Activated naive CD8-positive, alpha-beta T cell treated with anti-CD3 and anti-CD28 coated beads, Interleukin-2, amount 10 ng/mL, durations not matched to agents 7 days and 5 days (primary cell): ENCODE data around the gene HAP1. TPM values are rescaled to one million over a fixed set of nuclear protein-coding genes. Genes with fewer than 3 reads are reported as not detected.
A peak's percentile ranks its signal among the peaks of the same experiment; 100 is the strongest.
"Not testable (repeated sequence)": the region's sequence is repeated elsewhere in the genome, so short reads cannot be mapped to it uniquely, and the experiment has no call there.

Source experiments
- ATAC-seq: fragments of 150-1000 bp; cut with Tn5 transposase; one replicate; pipeline ENCODE4 v1.10.0; 2021; ENCODE audit warnings: low read depth, moderate library complexity
- POLR2A ChIA-PET: fragments of 350-600 bp; sonication (Branson Sonifier 250); formaldehyde crosslinking; loops from one replicate; lab custom pipeline; 2021; ENCODE audit warnings: antibody characterized with exemption; lab: Charles Lee
- DNase-seq: peaks from one replicate; pipeline ENCODE4 v3.0.0; 2021
- H3K27ac Mint-ChIP-seq: one replicate; pipeline ENCODE4 v1.8.0; 2022; ENCODE audit warnings: mild to moderate bottlenecking, mixed read lengths
- H3K27me3 Mint-ChIP-seq: one replicate; pipeline ENCODE4 v1.8.0; 2022; ENCODE audit warnings: mild to moderate bottlenecking, moderate library complexity, mixed read lengths
- H3K36me3 Mint-ChIP-seq: one replicate; pipeline ENCODE4 v1.8.0; 2021; ENCODE audit warnings: mild to moderate bottlenecking, mixed read lengths
- H3K4me1 Mint-ChIP-seq: one replicate; pipeline ENCODE4 v1.8.0; 2021; ENCODE audit warnings: mixed read lengths
- H3K4me3 Mint-ChIP-seq: one replicate; pipeline ENCODE4 v1.8.0; 2022; ENCODE audit warnings: mild to moderate bottlenecking, moderate library complexity, mixed read lengths
- H3K9me3 Mint-ChIP-seq: one replicate; pipeline ENCODE4 v1.8.0; 2021; ENCODE audit warnings: mixed read lengths
- total RNA-seq, 2 experiments: library from RNA; stranded (reverse); gene quantifications; one replicate each; pipeline ENCODE4 v1.2.3, GENCODE V29; 2021

Gene HAP1
- total RNA-seq, 2 experiments from 2014 or later, result 0.14 TPM; not detected in 1

DNA sequence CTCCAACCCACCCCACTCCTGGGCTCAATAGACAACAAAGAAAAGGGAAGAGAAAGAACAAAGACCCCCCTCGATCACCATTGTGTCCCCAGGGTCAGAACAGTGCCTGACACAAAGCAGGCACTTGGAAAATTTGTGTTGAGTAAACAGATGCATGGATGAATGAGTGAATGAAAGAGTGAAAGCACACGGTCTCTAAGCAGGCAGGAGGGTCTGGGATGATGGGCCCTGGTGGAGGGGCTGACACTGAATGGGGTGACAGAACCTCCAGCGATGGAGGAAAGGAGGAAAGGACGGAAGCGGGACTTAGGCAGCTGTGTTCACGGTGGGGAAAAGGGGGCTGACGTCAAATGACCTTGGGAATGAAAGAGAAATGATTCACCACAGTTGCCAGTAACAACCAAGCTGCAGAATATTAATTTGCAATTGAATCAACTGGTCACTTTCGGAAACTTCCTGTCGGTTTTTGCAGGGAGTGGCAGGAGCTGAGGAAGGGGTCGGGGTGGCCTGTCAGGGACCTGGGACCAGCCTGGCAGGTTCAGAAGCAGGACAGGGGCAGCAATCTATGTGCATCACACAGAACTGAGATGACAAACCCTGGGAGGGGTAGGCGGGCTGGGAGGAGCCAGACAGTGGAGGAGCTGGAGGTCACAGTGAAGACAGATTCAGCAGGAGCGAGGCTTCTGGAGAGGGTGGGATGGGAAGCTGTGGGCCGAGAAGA, 29.0 kb downstream of the HAP1 start:
- no peaks in the 10 kb centered on the region for H3K36me3 Mint-ChIP-seq
- POLR2A ChIA-PET, result no interaction called here
- H3K27ac Mint-ChIP-seq, result no peak overlapping the region

DNA sequence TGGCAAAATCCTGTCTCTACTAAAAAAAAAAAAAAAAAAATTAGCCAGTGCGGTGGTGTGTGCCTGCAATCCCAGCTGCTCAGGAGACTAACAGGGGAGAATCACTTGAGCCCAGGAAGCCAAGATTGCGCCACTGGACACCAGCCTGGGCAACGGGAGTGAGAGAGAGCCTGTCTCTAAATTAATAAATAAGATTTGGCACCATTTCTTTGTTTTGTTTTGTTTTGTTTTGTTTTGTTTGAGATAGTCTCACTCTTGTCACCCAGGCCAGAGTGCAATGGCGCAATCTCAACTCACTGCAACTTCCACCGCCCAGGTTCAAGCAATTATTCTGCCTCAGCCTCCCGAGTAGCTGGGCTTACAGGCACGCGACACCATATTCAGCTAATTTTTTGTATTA, 31.7 kb downstream of the HAP1 start:
- DNase-seq (no peak), ATAC-seq (no peak)
- Mint-ChIP-seq H3K9me3 (no peaks in the 10 kb centered on the region), H3K4me3 (no peak overlapping the region), H3K27ac (no peak overlapping the region), H3K27me3 (peaks cover 10% of the 10 kb centered on the region), H3K4me1 (peaks cover 3% of the 10 kb centered on the region), H3K36me3 (no peaks in the 10 kb centered on the region)
- POLR2A ChIA-PET, result no interaction called here

More for the DNA sequence above, 29.0 kb downstream of the HAP1 start:
- Mint-ChIP-seq H3K4me1 (peaks cover 3% of the 10 kb centered on the region), H3K9me3 (no peaks in the 10 kb centered on the region), H3K4me3 (no peak overlapping the region), H3K27me3 (peaks cover 17% of the 10 kb centered on the region)
- DNase-seq, result no peak
- no peak for ATAC-seq

DNA sequence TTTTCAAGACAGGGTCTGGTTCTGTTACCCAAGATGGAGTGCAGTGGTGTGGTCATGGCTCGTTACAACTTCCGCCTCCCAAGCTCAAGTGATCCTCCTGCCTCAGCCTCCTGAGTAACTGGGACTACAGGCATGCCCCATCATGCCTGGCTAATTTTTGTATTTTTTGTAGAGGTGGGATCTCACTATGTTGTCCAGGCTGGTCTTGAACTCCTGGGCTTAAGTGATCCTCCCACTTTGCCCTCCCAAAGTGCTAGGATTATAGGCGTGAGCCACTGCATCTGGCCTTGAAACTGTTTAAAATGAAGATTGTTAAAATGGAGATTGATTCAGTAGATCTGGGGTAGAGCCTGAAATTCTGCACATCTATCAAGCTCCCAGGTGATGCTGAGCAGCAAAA, 33.6 kb downstream of the HAP1 start:
- H3K27me3 Mint-ChIP-seq, H3K9me3 Mint-ChIP-seq, H3K4me3 Mint-ChIP-seq, DNase-seq, ATAC-seq, H3K27ac Mint-ChIP-seq, H3K36me3 Mint-ChIP-seq, H3K4me1 Mint-ChIP-seq: not testable (repeated sequence)
- POLR2A ChIA-PET, result interaction anchor here (1.6 kb wide), 1 partner anchor 9 kb away, joined by 3 read pairs; no protein-coding TSS in a partner anchor

DNA sequence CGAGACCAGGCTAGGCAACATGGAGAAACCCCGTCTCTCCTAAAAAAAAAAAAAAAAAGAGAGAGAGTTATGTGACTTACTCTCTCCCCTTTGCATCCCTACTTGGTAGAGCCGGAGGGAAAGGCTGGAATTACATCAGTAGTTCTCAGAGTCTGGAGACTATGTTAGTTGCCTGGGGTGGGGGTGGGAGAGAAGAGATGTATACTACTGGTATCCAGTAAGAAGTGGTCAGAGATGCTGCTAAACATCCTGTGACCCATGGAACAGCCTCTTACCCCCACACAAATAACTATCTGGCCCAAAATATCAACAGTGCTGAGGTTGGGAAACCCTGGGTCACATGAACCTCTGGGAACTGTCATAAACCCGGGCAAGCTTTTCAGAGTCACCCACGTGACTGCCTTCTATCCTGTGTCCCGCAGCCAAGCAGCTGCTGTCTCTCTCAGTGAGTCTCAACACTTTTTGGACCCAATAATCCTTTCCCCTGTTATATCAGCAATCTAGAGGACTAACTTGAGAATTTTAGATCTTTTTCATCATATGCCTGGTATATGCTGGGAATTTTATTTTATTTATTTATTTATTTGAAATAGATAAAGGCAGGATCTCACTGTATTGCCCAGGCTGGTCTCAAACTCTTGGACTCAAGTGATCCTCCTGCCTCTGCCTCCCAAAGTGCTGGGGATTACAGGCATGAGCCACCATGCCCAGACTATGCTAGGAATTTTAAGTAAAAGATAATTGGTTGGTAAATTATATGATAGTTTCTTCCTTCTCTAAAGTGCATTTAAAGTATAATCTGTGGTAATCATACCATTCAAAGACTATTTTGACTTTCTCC, 37.1 kb downstream of the HAP1 start:
- H3K27me3 Mint-ChIP-seq, result peaks cover 3% of the 10 kb centered on the region
- no peak overlapping the region for H3K27ac Mint-ChIP-seq
- H3K4me3 Mint-ChIP-seq, result no peak overlapping the region
- peaks cover 12% of the 10 kb centered on the region for H3K4me1 Mint-ChIP-seq
- POLR2A ChIA-PET, result interaction anchor here (1.1 kb wide), 1 partner anchor 9 kb away, joined by 5 read pairs; the partner anchor contains the start of gene EIF1
- H3K9me3 Mint-ChIP-seq, result no peaks in the 10 kb centered on the region
- H3K36me3 Mint-ChIP-seq, result peaks cover 8% of the 10 kb centered on the region
- no peak for DNase-seq
- no peak for ATAC-seq

DNA sequence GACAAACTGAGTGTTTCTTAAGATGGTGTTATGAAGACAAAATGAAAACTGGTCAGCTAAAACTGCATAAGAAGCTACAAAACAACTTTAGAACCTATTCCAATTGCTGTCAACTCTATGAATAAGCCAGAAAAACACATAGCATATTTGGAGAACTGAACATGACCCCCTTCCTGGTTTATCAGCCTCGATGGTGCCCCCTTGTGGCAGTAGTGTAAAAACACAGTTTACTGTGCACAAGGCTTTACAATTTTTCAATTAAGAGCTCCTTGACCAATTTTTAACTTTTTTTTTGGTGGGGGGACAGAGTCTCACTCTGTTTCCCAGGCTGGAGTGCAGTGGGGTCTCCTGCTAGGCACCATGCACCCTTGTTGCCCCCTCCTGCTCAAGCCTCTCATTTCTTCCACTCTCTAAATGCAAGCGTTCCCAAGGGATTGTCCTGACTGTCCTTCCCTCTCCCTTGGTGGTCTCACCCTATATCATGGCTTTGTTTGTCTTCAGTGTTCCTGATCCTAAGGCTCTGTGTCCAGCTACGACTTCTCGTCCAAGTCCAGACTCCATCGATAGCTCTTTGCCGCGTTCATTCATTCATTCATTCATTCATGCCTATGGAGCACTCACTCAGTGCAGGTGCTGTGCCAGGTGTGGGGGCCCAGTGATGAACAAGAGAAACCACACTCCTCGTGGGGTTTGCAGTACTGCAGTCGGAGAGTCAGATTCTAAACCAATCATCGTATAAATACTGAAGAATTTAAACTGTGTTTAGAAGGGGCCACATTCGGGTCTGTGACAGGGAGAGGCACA, 38.3 kb downstream of the HAP1 start:
- Mint-ChIP-seq H3K4me1 (peaks cover 21% of the 10 kb centered on the region), H3K27me3 (peaks cover 3% of the 10 kb centered on the region), H3K9me3 (no peaks in the 10 kb centered on the region), H3K27ac (peak overlapping the region; percentile 60), H3K4me3 (no peak overlapping the region), H3K36me3 (peaks cover 15% of the 10 kb centered on the region)
- DNase-seq (peak; percentile 64), ATAC-seq (peak; percentile 49)
- POLR2A ChIA-PET, result interaction anchor here (1.5 kb wide), 1 partner anchor 17 kb away, joined by 7 read pairs; no protein-coding TSS in a partner anchor

DNA sequence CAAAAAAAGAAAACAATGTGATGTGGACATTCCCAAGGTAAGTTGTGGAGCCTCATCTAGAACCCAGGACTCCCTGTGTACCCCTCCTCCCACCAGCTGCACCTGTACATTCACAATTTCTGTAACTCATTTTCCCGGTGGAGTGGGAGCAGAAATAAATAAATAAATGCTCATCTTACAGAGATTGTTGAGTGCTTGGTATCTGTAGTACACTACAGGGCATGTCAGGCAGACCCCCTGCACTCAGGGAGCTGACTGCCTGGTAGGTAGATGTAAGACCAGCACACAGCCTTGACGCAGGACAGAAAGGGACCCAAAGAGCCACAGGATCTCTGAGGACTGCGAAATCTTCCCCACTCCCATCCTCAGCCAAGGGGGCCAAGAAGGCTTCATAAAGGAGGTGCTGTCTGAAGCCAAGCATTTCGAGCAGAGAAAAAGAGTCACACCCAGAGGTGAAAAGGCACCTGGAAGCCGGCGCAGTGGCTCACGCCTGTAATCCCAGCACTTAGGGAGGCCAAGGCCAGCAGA, 39.2 kb downstream of the HAP1 start:
- POLR2A ChIA-PET, result interaction anchor here (1.5 kb wide), 1 partner anchor 16 kb away, joined by 7 read pairs; no protein-coding TSS in a partner anchor
- ATAC-seq (no peak), DNase-seq (no peak)
- Mint-ChIP-seq H3K4me1 (peaks cover 25% of the 10 kb centered on the region), H3K27ac (no peak overlapping the region), H3K4me3 (no peak overlapping the region), H3K27me3 (peaks cover 3% of the 10 kb centered on the region), H3K36me3 (peaks cover 25% of the 10 kb centered on the region), H3K9me3 (no peaks in the 10 kb centered on the region)

DNA sequence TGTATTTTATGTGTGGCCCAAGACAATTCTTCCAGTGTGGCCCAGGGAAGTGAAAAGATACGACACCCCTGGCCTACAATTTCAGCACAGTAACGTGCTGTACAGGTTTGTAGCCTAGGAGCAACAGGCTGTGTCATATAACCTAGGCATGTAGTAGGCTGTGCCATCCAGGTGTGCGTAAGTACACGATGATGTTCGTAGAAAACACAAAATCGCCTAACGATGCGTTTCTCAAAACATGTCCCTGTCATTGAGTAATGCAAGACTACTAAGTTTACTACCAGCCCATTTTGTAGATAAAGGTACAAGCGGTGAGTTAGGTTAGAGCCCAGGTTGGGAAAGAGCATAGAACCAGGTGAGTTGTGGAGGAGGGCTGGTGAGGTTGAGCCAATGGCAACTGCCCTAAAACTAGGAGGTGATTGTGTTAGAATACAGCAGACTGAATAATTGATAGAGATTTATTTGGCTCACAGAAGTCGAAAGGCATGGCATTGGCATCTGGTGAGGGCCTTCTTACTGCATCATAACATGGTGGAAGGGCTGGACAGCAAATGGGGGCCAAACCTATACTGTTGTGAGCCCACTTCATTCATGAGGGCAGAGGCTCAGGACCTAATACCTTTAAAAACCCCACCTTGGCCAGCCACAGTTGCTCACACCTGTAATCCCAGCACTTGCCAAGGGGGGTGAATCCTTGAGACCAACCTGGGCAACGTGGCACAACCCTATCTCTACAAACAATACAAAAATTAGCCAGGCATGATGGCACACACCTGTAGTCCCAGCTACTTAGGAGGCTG, 41.5 kb downstream of the HAP1 start:
- Mint-ChIP-seq H3K4me3 (no peak overlapping the region), H3K27me3 (peaks cover 2% of the 10 kb centered on the region), H3K27ac (peak overlapping the region; percentile 23), H3K4me1 (peaks cover 28% of the 10 kb centered on the region), H3K36me3 (peaks cover 33% of the 10 kb centered on the region), H3K9me3 (no peaks in the 10 kb centered on the region)
- DNase-seq, result no peak
- ATAC-seq, result no peak
- POLR2A ChIA-PET, result interaction anchor here (0.7 to 5.8 kb wide), 7 partner anchors 14 to 1077 kb away, joined by 3 to 331 read pairs (median 4); partner anchors contain the start of gene HAP1

DNA sequence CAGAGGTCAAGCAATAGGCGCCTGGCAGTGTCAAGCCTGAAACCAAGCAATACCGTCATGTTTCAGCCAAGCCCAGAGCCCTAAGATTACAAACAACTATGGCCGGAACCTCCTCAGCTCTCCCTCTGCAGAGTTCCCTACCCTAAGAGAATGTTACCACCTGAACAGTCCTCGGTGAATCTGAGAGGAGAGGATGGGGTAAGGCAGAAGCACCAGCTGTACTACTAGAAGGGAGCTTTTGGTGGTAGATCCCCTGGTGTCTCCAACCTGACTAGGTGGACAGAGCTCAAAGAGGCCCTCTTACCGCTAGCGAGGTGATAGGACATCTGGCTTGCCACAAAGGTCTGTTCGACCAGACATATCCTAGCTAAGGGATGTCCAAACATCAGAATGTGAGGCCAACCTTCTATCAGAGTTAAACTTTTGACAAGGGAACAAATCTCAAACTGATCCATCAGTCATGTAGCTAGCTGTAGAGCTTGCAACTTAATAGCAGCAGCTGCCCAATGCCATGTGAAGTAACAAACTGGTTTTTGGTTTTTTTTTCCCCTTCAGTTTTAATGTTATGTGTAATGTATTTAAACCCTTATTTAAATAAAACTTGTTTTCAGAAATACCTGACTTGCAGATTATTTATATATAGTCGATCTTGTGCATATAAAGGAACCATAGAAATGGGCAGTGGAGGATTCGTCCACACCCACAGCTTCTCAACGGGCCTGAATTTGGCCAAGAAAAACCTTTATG, 43.2 kb downstream of the HAP1 start:
- DNase-seq (no peak), ATAC-seq (no peak)
- peaks cover 32% of the 10 kb centered on the region for H3K4me1 Mint-ChIP-seq
- POLR2A ChIA-PET, result interaction anchor here (0.8 to 5.8 kb wide), 5 partner anchors 9 to 121 kb away, joined by 3 to 331 read pairs (median 27); partner anchors contain the start of genes FKBP10 and P3H4
- H3K27ac Mint-ChIP-seq, result peak overlapping the region; percentile 95
- H3K36me3 Mint-ChIP-seq, result peaks cover 33% of the 10 kb centered on the region
- no peaks in the 10 kb centered on the region for H3K27me3 Mint-ChIP-seq
- peak overlapping the region; percentile 90 for H3K4me3 Mint-ChIP-seq
- no peaks in the 10 kb centered on the region for H3K9me3 Mint-ChIP-seq

DNA sequence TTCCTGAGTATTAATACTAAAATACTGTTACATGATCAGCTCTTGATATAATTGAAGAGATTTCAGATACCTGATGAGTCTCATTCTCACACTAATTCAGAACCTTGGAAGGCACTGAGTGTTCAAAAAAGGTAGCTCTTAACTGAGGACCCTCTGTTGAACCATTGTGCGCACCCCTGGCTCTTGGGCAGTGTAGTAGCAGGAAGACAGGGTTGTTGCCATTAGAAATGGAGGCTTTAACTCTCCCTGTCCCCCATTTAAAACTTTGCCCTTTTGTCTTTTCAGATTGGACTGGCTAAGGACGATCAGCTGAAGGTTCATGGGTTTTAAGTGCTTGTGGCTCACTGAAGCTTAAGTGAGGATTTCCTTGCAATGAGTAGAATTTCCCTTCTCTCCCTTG, 43.9 kb downstream of the HAP1 start:
- POLR2A ChIA-PET, result interaction anchor here (0.7 to 5.8 kb wide), 9 partner anchors 12 to 1044 kb away, joined by 3 to 331 read pairs (median 6); partner anchors contain the start of genes CNP, FKBP10 and P3H4

DNA sequence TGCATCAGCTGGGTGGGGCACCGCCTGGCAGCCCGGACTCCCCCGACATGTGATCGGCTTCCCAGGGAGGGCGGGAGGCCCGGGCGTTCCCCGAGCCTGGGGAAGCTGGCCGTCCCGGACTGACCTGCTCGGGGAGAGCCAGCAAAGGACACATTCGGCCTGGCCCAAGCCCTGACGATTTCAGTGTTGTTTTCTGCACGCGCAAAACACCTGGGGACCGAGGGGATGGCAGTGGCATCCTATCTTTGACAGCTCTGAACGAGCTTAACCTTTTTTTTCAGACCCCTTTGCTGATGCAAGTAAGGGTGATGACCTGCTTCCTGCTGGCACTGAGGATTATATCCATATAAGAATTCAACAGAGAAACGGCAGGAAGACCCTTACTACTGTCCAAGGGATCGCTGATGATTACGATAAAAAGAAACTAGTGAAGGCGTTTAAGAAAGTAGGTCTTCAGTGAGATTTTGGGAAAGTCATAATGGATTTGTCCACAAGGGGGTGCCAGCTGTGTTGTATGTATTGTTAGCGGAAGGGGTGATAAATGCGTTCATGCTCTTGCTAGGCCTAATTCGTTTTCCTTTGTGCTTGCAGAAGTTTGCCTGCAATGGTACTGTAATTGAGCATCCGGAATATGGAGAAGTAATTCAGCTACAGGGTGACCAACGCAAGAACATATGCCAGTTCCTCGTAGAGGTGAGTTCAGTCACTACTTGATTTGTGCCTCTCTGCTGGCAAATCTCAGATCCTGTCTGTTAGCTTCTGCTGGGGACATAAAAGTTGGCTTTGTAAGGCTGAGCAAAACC, 44.7 kb downstream of the HAP1 start:
- ATAC-seq (no peak), DNase-seq (no peak)
- H3K27me3 Mint-ChIP-seq, result no peaks in the 10 kb centered on the region
- H3K9me3 Mint-ChIP-seq, result no peaks in the 10 kb centered on the region
- H3K4me1 Mint-ChIP-seq, result peaks cover 28% of the 10 kb centered on the region
- H3K27ac Mint-ChIP-seq, result peak overlapping the region; percentile 95
- H3K36me3 Mint-ChIP-seq, result peaks cover 33% of the 10 kb centered on the region
- POLR2A ChIA-PET, result interaction anchor here (0.6 to 5.8 kb wide), 33 partner anchors 8 to 1382 kb away, joined by 3 to 331 read pairs (median 4); partner anchors contain the start of genes CCR7, CNP, FKBP10 and ODAD4
- peak overlapping the region; percentile 90 for H3K4me3 Mint-ChIP-seq

More for the DNA sequence above, 43.9 kb downstream of the HAP1 start:
- ATAC-seq, result no peak
- peak overlapping the region; percentile 95 for H3K27ac Mint-ChIP-seq
- peaks cover 33% of the 10 kb centered on the region for H3K36me3 Mint-ChIP-seq
- H3K9me3 Mint-ChIP-seq, result no peaks in the 10 kb centered on the region
- H3K4me3 Mint-ChIP-seq, result peak overlapping the region; percentile 90
- no peak for DNase-seq
- H3K27me3 Mint-ChIP-seq, result no peaks in the 10 kb centered on the region
- peaks cover 30% of the 10 kb centered on the region for H3K4me1 Mint-ChIP-seq
